ENCODE results near the gene LARP4B.

LARP4B gene

GRCh38 chr10:803041-803741 lies 128.3 kb downstream of the LARP4B start:
- Mint-ChIP-seq H3K4me1 (peaks cover 6% of the 10 kb centered on the region), H3K9me3 (peaks cover 27% of the 10 kb centered on the region), H3K4me3 (no peak overlapping the region), H3K27ac (no peak overlapping the region), H3K36me3 (ENCODE audit: low read depth) (peaks cover 43% of the 10 kb centered on the region), H3K27me3 (ENCODE audit: low read depth) (no peaks in the 10 kb centered on the region)
- TF ChIP-seq, protein P1, sequence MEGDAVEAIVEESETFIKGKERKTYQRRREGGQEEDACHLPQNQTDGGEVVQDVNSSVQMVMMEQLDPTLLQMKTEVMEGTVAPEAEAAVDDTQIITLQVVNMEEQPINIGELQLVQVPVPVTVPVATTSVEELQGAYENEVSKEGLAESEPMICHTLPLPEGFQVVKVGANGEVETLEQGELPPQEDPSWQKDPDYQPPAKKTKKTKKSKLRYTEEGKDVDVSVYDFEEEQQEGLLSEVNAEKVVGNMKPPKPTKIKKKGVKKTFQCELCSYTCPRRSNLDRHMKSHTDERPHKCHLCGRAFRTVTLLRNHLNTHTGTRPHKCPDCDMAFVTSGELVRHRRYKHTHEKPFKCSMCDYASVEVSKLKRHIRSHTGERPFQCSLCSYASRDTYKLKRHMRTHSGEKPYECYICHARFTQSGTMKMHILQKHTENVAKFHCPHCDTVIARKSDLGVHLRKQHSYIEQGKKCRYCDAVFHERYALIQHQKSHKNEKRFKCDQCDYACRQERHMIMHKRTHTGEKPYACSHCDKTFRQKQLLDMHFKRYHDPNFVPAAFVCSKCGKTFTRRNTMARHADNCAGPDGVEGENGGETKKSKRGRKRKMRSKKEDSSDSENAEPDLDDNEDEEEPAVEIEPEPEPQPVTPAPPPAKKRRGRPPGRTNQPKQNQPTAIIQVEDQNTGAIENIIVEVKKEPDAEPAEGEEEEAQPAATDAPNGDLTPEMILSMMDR (IDR thresholded peaks at IDR 0.05; ENCODE audit: unreplicated experiment in 3 of 3) = no peak

- peaks cover 34% of the 10 kb centered on the region for H3K9me3 Mint-ChIP-seq
These were observed 129.0 kb downstream of the LARP4B start for GRCh38 chr10:802506-802905.

DNA sequence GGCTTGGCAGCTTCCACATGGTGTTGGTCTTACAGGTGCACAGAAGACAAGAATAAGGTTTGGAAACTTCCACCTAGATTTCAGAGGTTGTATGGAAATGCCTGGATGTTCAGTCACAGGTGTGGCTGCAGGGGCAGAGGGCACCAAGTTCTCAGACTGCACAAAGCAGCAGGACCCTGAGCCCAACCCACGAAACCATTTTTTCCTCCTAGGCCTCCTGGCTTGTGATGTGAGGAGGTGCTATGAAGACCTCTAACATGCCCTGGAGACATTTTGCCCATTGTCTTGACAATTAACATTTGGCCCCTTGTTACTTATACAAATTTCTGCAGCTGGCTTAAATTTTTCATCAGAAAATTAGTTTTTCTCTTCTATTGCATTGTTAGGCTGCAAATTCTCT lies 134.3 kb downstream of the LARP4B start:
- Mint-ChIP-seq H3K36me3 (ENCODE audit: low read depth) (peaks cover 59% of the 10 kb centered on the region), H3K4me1 (peaks cover 8% of the 10 kb centered on the region), H3K4me3 (no peak overlapping the region), H3K27me3 (ENCODE audit: low read depth) (no peaks in the 10 kb centered on the region), H3K9me3 (peaks cover 59% of the 10 kb centered on the region), H3K27ac (no peak overlapping the region)
- TF ChIP-seq, protein P1 (IDR thresholded peaks at IDR 0.05; ENCODE audit: unreplicated experiment in 3 of 3) = no peak

More at GRCh38 chr10:802506-802905, 129.0 kb downstream of the LARP4B start:
- peaks cover 48% of the 10 kb centered on the region for H3K36me3 Mint-ChIP-seq (ENCODE audit: low read depth)
- peaks cover 6% of the 10 kb centered on the region for H3K4me1 Mint-ChIP-seq
- H3K27ac Mint-ChIP-seq = no peak overlapping the region
- no peaks in the 10 kb centered on the region for H3K27me3 Mint-ChIP-seq (ENCODE audit: low read depth)
- H3K4me3 Mint-ChIP-seq = no peak overlapping the region
- TF ChIP-seq, protein P1 (IDR thresholded peaks at IDR 0.05; ENCODE audit: unreplicated experiment in 3 of 3) = no peak

- H3K4me3 Mint-ChIP-seq = no peak overlapping the region
- H3K9me3 Mint-ChIP-seq = peaks cover 56% of the 10 kb centered on the region
- no peak overlapping the region for H3K27ac Mint-ChIP-seq
- H3K4me1 Mint-ChIP-seq = peaks cover 8% of the 10 kb centered on the region
- H3K27me3 Mint-ChIP-seq (ENCODE audit: low read depth) = no peaks in the 10 kb centered on the region
- H3K36me3 Mint-ChIP-seq (ENCODE audit: low read depth) = peaks cover 56% of the 10 kb centered on the region
- TF ChIP-seq, protein P1 (IDR thresholded peaks at IDR 0.05; ENCODE audit: unreplicated experiment in 3 of 3) = no peak
These were observed 135.3 kb downstream of the LARP4B start for GRCh38 chr10:796233-796632.

- H3K9me3 Mint-ChIP-seq = peaks cover 44% of the 10 kb centered on the region
- TF ChIP-seq, protein P1 (IDR thresholded peaks at IDR 0.05; ENCODE audit: unreplicated experiment in 3 of 3) = no peak
- peaks cover 11% of the 10 kb centered on the region for H3K4me1 Mint-ChIP-seq
- peaks cover 44% of the 10 kb centered on the region for H3K36me3 Mint-ChIP-seq (ENCODE audit: low read depth)
- H3K27ac Mint-ChIP-seq = no peak overlapping the region
- no peak overlapping the region for H3K4me3 Mint-ChIP-seq
- H3K27me3 Mint-ChIP-seq (ENCODE audit: low read depth) = peaks cover 5% of the 10 kb centered on the region
These were observed 137.0 kb downstream of the LARP4B start for GRCh38 chr10:794382-794956.

- Mint-ChIP-seq H3K4me1 (peaks cover 18% of the 10 kb centered on the region), H3K27ac (peak overlapping the region; percentile 11 to 45 (median 23)), H3K4me3 (no peak overlapping the region), H3K9me3 (peaks cover 27% of the 10 kb centered on the region), H3K36me3 (ENCODE audit: low read depth) (peaks cover 27% of the 10 kb centered on the region), H3K27me3 (ENCODE audit: low read depth) (peaks cover 5% of the 10 kb centered on the region)
- TF ChIP-seq, protein P1 (IDR thresholded peaks at IDR 0.05; ENCODE audit: unreplicated experiment in 3 of 3) = no peak
These were observed 138.8 kb downstream of the LARP4B start for GRCh38 chr10:792792-793100.
